ENCODE results near the gene GNG2.

Gene GNG2

GRCh38 chr14:51998348-51998747, 137.9 kb downstream of the GNG2 start:
- no peak for DNase-seq (ENCODE audit: low spot score)

- peak; percentile 12 for DNase-seq (ENCODE audit: low spot score)
Observed at GRCh38 chr14:51999084-51999483, 138.7 kb downstream of the GNG2 start.

- no peak for DNase-seq (ENCODE audit: low spot score)
Observed at GRCh38 chr14:52000019-52000582, 139.7 kb downstream of the GNG2 start.

GRCh38 chr14:52000696-52001095, 140.3 kb downstream of the GNG2 start:
- DNase-seq (ENCODE audit: low spot score) = no peak

- DNase-seq (ENCODE audit: low spot score) = no peak
Observed at GRCh38 chr14:52002542-52002941, 142.1 kb downstream of the GNG2 start.

GRCh38 chr14:52003324-52003723, 142.9 kb downstream of the GNG2 start:
- no peak for DNase-seq (ENCODE audit: low spot score)

- no peak for DNase-seq (ENCODE audit: low spot score)
Observed at GRCh38 chr14:52005625-52006024, 145.2 kb downstream of the GNG2 start.

- no peak for DNase-seq (ENCODE audit: low spot score)
Observed at GRCh38 chr14:52006361-52006760, 145.9 kb downstream of the GNG2 start.

GRCh38 chr14:52007211-52007610, 146.8 kb downstream of the GNG2 start:
- DNase-seq (ENCODE audit: low spot score) = no peak

GRCh38 chr14:52007637-52008036, 147.2 kb downstream of the GNG2 start:
- no peak for DNase-seq (ENCODE audit: low spot score)

- DNase-seq (ENCODE audit: low spot score) = no peak
Observed at GRCh38 chr14:52008136-52008535, 147.7 kb downstream of the GNG2 start.

GRCh38 chr14:52010173-52010693, 149.8 kb downstream of the GNG2 start:
- DNase-seq (ENCODE audit: low spot score) = no peak

GRCh38 chr14:52011523-52011922, 151.1 kb downstream of the GNG2 start:
- no peak for DNase-seq (ENCODE audit: low spot score)

GRCh38 chr14:52012635-52013034, 152.2 kb downstream of the GNG2 start:
- DNase-seq (ENCODE audit: low spot score) = no peak

GRCh38 chr14:52013984-52014600, 153.7 kb downstream of the GNG2 start:
- no peak for DNase-seq (ENCODE audit: low spot score)

GRCh38 chr14:52014601-52015267, 154.3 kb downstream of the GNG2 start:
- DNase-seq (ENCODE audit: low spot score) = no peak

GRCh38 chr14:52015411-52016030, 155.1 kb downstream of the GNG2 start:
- peak; percentile 41 for DNase-seq (ENCODE audit: low spot score)

GRCh38 chr14:52018252-52018651, 157.8 kb downstream of the GNG2 start:
- DNase-seq (ENCODE audit: low spot score) = no peak

GRCh38 chr14:52018970-52019369, 158.6 kb downstream of the GNG2 start:
- no peak for DNase-seq (ENCODE audit: low spot score)
